ENCODE data around the gene LNPK. TPM values are rescaled to one million over a fixed set of nuclear protein-coding genes. Genes with fewer than 3 reads are reported as not detected.

Gene LNPK
- total and polyA plus RNA-seq, 4 experiments from 2014 or later, result 17.5 to 31.3 (median 26.1) TPM

- Histone ChIP-seq H3K36me3 (ENCODE audit: insufficient read depth, low read length) (no peaks in the 10 kb centered on the region), H3K27ac (ENCODE audit: low read depth, low read length) (no peak overlapping the region), H3K27me3 (ENCODE audit: insufficient read depth, low read length) (no peaks in the 10 kb centered on the region), H3K4me1 (ENCODE audit: insufficient read depth, low read length) (no peaks in the 10 kb centered on the region), H3K4me3 (ENCODE audit: low read length in 2 of 2) (no peak overlapping the region), H3K9me3 (ENCODE audit: control insufficient read depth in 1 of 2, low read length in 2 of 2) (no peaks in the 10 kb centered on the region)
- DNase-seq, result no peak
- ChIA-PET POLR2A (ENCODE audit: partially characterized antibody) (no interaction called here), CTCF (ENCODE audit: partially characterized antibody) (interaction anchor here (1.6 kb wide), 1 partner anchor 14 kb away, joined by 3 read pairs; no protein-coding TSS in a partner anchor)
- Mint-ChIP-seq H3K4me3 (no peak overlapping the region), H3K9me3 (no peaks in the 10 kb centered on the region), H3K27ac (no peak overlapping the region), H3K36me3 (peaks cover 37 to 46% of the 10 kb centered on the region in 2 donors), H3K4me1 (peaks cover 0 to 2% (median under 1%) of the 10 kb centered on the region in 4 donors), H3K27me3 (no peaks in the 10 kb centered on the region)
- intact Hi-C loops (cut with micrococcal nuclease), result no loop called here
Measured at GRCh38 chr2:175950512-175950911, 51.6 kb downstream of the LNPK start.

- no peaks in the 10 kb centered on the region for H3K27me3 Mint-ChIP-seq
- POLR2A ChIA-PET (ENCODE audit: partially characterized antibody), result no interaction called here
- H3K27ac Mint-ChIP-seq, result no peak overlapping the region
- Histone ChIP-seq H3K27me3 (ENCODE audit: insufficient read depth, low read length) (no peaks in the 10 kb centered on the region), H3K36me3 (ENCODE audit: insufficient read depth, low read length) (no peaks in the 10 kb centered on the region), H3K4me3 (ENCODE audit: low read length in 2 of 2) (no peak overlapping the region), H3K4me1 (ENCODE audit: insufficient read depth, low read length) (no peaks in the 10 kb centered on the region), H3K27ac (ENCODE audit: low read depth, low read length) (no peak overlapping the region), H3K9me3 (ENCODE audit: control insufficient read depth in 1 of 2, low read length in 2 of 2) (no peaks in the 10 kb centered on the region)
- H3K9me3 Mint-ChIP-seq, result no peaks in the 10 kb centered on the region
- intact Hi-C loops (cut with micrococcal nuclease), result no loop called here
- H3K36me3 Mint-ChIP-seq, result peaks cover 36 to 46% of the 10 kb centered on the region in 2 donors
- no peak overlapping the region for H3K4me3 Mint-ChIP-seq
- H3K4me1 Mint-ChIP-seq, result peaks cover 0 to 2% (median under 1%) of the 10 kb centered on the region in 4 donors
- CTCF ChIA-PET (ENCODE audit: partially characterized antibody), result no interaction called here
- DNase-seq, result no peak
Measured at GRCh38 chr2:175948191-175948590, 53.9 kb downstream of the LNPK start.

DNA sequence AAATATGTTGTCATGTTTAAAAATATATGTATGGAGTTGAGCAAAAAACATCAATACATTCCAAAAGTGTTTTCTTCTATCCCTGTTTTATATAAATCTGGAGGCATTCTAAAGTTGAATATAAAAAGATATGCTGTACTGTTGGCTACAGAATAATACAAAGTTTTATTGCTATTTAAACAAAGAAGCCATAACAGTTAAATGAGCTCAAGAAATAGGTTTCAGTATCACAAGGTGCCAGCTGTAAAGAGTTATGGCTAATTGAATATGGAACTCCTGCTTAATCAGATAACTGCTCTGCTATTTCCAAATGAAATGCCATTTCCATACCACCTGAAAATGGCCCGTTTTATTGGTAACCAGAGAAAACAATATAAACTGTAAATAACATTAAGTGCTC, 55.0 kb downstream of the LNPK start:
- Histone ChIP-seq H3K4me1 (ENCODE audit: insufficient read depth, low read length) (no peaks in the 10 kb centered on the region), H3K27me3 (ENCODE audit: insufficient read depth, low read length) (no peaks in the 10 kb centered on the region), H3K9me3 (ENCODE audit: control insufficient read depth in 1 of 2, low read length in 2 of 2) (no peaks in the 10 kb centered on the region), H3K27ac (ENCODE audit: low read depth, low read length) (no peak overlapping the region), H3K36me3 (ENCODE audit: insufficient read depth, low read length) (no peaks in the 10 kb centered on the region), H3K4me3 (ENCODE audit: low read length in 2 of 2) (no peak overlapping the region)
- H3K27me3 Mint-ChIP-seq, result no peaks in the 10 kb centered on the region
- H3K4me1 Mint-ChIP-seq, result peaks cover 0 to 2% (median under 1%) of the 10 kb centered on the region in 4 donors
- peaks cover 37 to 49% of the 10 kb centered on the region in 2 donors for H3K36me3 Mint-ChIP-seq
- peaks cover 0 to 3% (median 0%) of the 10 kb centered on the region in 8 donors for H3K9me3 Mint-ChIP-seq
- DNase-seq, result no peak
- H3K4me3 Mint-ChIP-seq, result no peak overlapping the region
- H3K27ac Mint-ChIP-seq, result no peak overlapping the region
- intact Hi-C loops (cut with micrococcal nuclease), result no loop called here
- ChIA-PET POLR2A (ENCODE audit: partially characterized antibody) (no interaction called here), CTCF (ENCODE audit: partially characterized antibody) (no interaction called here)

GRCh38 chr2:175941699-175942098, 60.4 kb downstream of the LNPK start:
- intact Hi-C loops (cut with micrococcal nuclease), result no loop called here
- Histone ChIP-seq H3K4me3 (ENCODE audit: low read length in 2 of 2) (no peak overlapping the region), H3K27ac (ENCODE audit: low read depth, low read length) (no peak overlapping the region), H3K4me1 (ENCODE audit: insufficient read depth, low read length) (no peaks in the 10 kb centered on the region), H3K27me3 (ENCODE audit: insufficient read depth, low read length) (no peaks in the 10 kb centered on the region), H3K36me3 (ENCODE audit: insufficient read depth, low read length) (peaks cover 5% of the 10 kb centered on the region), H3K9me3 (ENCODE audit: control insufficient read depth in 1 of 2, low read length in 2 of 2) (no peaks in the 10 kb centered on the region)
- no peak for DNase-seq
- peaks cover 38 to 61% of the 10 kb centered on the region in 2 donors for H3K36me3 Mint-ChIP-seq
- peaks cover 0 to 7% (median 0%) of the 10 kb centered on the region in 8 donors for H3K9me3 Mint-ChIP-seq
- no peak overlapping the region for H3K4me3 Mint-ChIP-seq
- no peaks in the 10 kb centered on the region for H3K27me3 Mint-ChIP-seq
- no peak overlapping the region for H3K27ac Mint-ChIP-seq
- POLR2A ChIA-PET (ENCODE audit: partially characterized antibody), result no interaction called here
- no peaks in the 10 kb centered on the region for H3K4me1 Mint-ChIP-seq
- CTCF ChIA-PET (ENCODE audit: partially characterized antibody), result no interaction called here

GRCh38 chr2:175937216-175937615, 64.9 kb downstream of the LNPK start:
- intact Hi-C loops (cut with micrococcal nuclease), result no loop called here
- Histone ChIP-seq H3K27ac (ENCODE audit: low read depth, low read length) (no peak overlapping the region), H3K4me1 (ENCODE audit: insufficient read depth, low read length) (no peaks in the 10 kb centered on the region), H3K27me3 (ENCODE audit: insufficient read depth, low read length) (no peaks in the 10 kb centered on the region), H3K36me3 (ENCODE audit: insufficient read depth, low read length) (peaks cover 12% of the 10 kb centered on the region), H3K4me3 (ENCODE audit: low read length in 2 of 2) (no peak overlapping the region), H3K9me3 (ENCODE audit: control insufficient read depth in 1 of 2, low read length in 2 of 2) (no peaks in the 10 kb centered on the region)
- H3K9me3 Mint-ChIP-seq, result peaks cover 0 to 6% (median 0%) of the 10 kb centered on the region in 8 donors
- H3K36me3 Mint-ChIP-seq, result peaks cover 48 to 65% of the 10 kb centered on the region in 2 donors
- no peak overlapping the region for H3K27ac Mint-ChIP-seq
- no peak overlapping the region for H3K4me3 Mint-ChIP-seq
- CTCF ChIA-PET (ENCODE audit: partially characterized antibody), result no interaction called here
- no peak for DNase-seq
- POLR2A ChIA-PET (ENCODE audit: partially characterized antibody), result no interaction called here
- H3K4me1 Mint-ChIP-seq, result peaks cover 0 to 2% (median 0%) of the 10 kb centered on the region in 4 donors
- H3K27me3 Mint-ChIP-seq, result no peaks in the 10 kb centered on the region

GRCh38 chr2:175935289-175936181, 66.5 kb downstream of the LNPK start:
- ChIA-PET POLR2A (ENCODE audit: partially characterized antibody) (no interaction called here), CTCF (ENCODE audit: partially characterized antibody) (interaction anchor here (1.3 kb wide), 1 partner anchor 14 kb away, joined by 3 read pairs; no protein-coding TSS in a partner anchor)
- H3K36me3 Mint-ChIP-seq, result peaks cover 49 to 64% of the 10 kb centered on the region in 2 donors
- Histone ChIP-seq H3K27ac (ENCODE audit: low read depth, low read length) (no peak overlapping the region), H3K36me3 (ENCODE audit: insufficient read depth, low read length) (peaks cover 12% of the 10 kb centered on the region), H3K4me1 (ENCODE audit: insufficient read depth, low read length) (no peaks in the 10 kb centered on the region), H3K27me3 (ENCODE audit: insufficient read depth, low read length) (no peaks in the 10 kb centered on the region), H3K4me3 (ENCODE audit: low read length in 2 of 2) (no peak overlapping the region), H3K9me3 (ENCODE audit: control insufficient read depth in 1 of 2, low read length in 2 of 2) (no peaks in the 10 kb centered on the region)
- H3K4me3 Mint-ChIP-seq, result no peak overlapping the region
- intact Hi-C loops (cut with micrococcal nuclease), result no loop called here
- no peak overlapping the region for H3K27ac Mint-ChIP-seq
- no peaks in the 10 kb centered on the region for H3K27me3 Mint-ChIP-seq
- peaks cover 0 to 2% (median 0%) of the 10 kb centered on the region in 4 donors for H3K4me1 Mint-ChIP-seq
- no peaks in the 10 kb centered on the region for H3K9me3 Mint-ChIP-seq
- no peak for DNase-seq

DNA sequence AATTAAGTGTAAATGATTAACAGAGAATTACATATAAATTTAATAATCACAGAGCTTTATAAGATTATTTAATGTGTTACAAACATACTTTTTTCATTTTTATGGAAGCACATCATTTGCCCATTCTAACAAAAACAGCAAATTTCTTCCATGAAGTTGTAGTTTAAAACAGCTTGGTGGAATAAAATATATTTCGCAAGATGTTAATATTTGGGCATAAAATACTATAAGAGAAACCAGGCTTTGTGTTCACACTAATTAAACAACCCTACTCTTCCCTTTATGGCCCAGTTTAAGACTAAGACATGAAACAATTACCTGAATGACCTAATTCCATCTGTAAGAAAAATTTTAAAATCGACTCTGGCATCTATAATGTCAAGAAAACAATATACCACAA, 69.4 kb downstream of the LNPK start:
- H3K4me3 ChIP-seq (ENCODE audit: low read length in 2 of 2), result no peak overlapping the region
- peaks cover 15% of the 10 kb centered on the region for H3K36me3 ChIP-seq (ENCODE audit: insufficient read depth, low read length)
- Mint-ChIP-seq H3K4me3 (no peak overlapping the region), H3K36me3 (peaks cover 48 to 58% of the 10 kb centered on the region in 2 donors), H3K4me1 (peaks cover 0 to 2% (median 0%) of the 10 kb centered on the region in 4 donors), H3K27ac (no peak overlapping the region), H3K9me3 (no peaks in the 10 kb centered on the region), H3K27me3 (no peaks in the 10 kb centered on the region)
- H3K9me3 ChIP-seq (ENCODE audit: control insufficient read depth in 1 of 2, low read length in 2 of 2), result no peaks in the 10 kb centered on the region
- ChIA-PET POLR2A (ENCODE audit: partially characterized antibody) (no interaction called here), CTCF (ENCODE audit: partially characterized antibody) (no interaction called here)
- no peaks in the 10 kb centered on the region for H3K27me3 ChIP-seq (ENCODE audit: insufficient read depth, low read length)
- intact Hi-C loops (cut with micrococcal nuclease), result no loop called here
- H3K4me1 ChIP-seq (ENCODE audit: insufficient read depth, low read length), result no peaks in the 10 kb centered on the region
- H3K27ac ChIP-seq (ENCODE audit: low read depth, low read length), result no peak overlapping the region
- no peak for DNase-seq
